OCI-LY1 (cell line): ENCODE results near the gene NOX5.

Experiments used
- H2AFZ ChIP-seq: fragments of 200-600 bp; sonication (generic), shearing (Covaris generic); 2 replicates; pipeline ENCODE4 v1.6.0; 2014; ENCODE audit warnings: antibody characterized with exemption, mild to moderate bottlenecking, low read length
- H3F3A ChIP-seq: fragments of 200-600 bp; sonication (generic), shearing (Covaris generic); 2 replicates; pipeline ENCODE4 v1.6.0; 2014; ENCODE audit warnings: mild to moderate bottlenecking, antibody characterized with exemption, low read length, moderate library complexity; ENCODE audit not compliant: insufficient read depth
- H3K27ac ChIP-seq: fragments of 200-600 bp; sonication (generic); 2 replicates; pipeline ENCODE4 v1.5.1; 2014; ENCODE audit warnings: low read length, mixed run types, mild to moderate bottlenecking, low read depth; ENCODE audit not compliant: poor library complexity, severe bottlenecking
- H3K27me3 ChIP-seq: fragments of 200-600 bp; sonication (generic); 2 replicates; pipeline ENCODE4 v1.6.0; 2014; ENCODE audit warnings: antibody characterized with exemption, mild to moderate bottlenecking, low read length, moderate library complexity; ENCODE audit not compliant: insufficient read depth
- H3K36me3 ChIP-seq: fragments of 200-600 bp; sonication (generic); 2 replicates; pipeline ENCODE4 v1.6.1; 2014; ENCODE audit warnings: mild to moderate bottlenecking, antibody characterized with exemption, low read length, moderate library complexity, mixed read lengths; ENCODE audit not compliant: insufficient read depth
- H3K4me1 ChIP-seq: fragments of 200-600 bp; sonication (generic); 2 replicates; pipeline ENCODE4 v1.5.1; 2014; ENCODE audit warnings: mild to moderate bottlenecking, low read length, moderate library complexity; ENCODE audit not compliant: insufficient read depth, severe bottlenecking
- H3K4me2 ChIP-seq: fragments of 200-600 bp; sonication (generic), shearing (Covaris generic); 2 replicates; pipeline ENCODE4 v1.6.1; 2014; ENCODE audit warnings: low read length
- H3K4me3 ChIP-seq: fragments of 200-600 bp; sonication (generic); 2 replicates; pipeline ENCODE4 v1.5.1; 2014; ENCODE audit warnings: low read length, low read depth, mild to moderate bottlenecking, mixed read lengths; ENCODE audit not compliant: poor library complexity, severe bottlenecking
- H3K79me2 ChIP-seq: fragments of 200-600 bp; shearing (Covaris generic); 2 replicates; pipeline ENCODE4 v1.6.1; 2016; ENCODE audit warnings: mixed run types, low read length, mixed read lengths; ENCODE audit not compliant: insufficient read depth
- H3K9ac ChIP-seq: fragments of 200-600 bp; sonication (generic), shearing (Covaris generic); 2 replicates; pipeline ENCODE4 v1.6.1; 2014; ENCODE audit warnings: mild to moderate bottlenecking, low read length, mixed read lengths
- H3K9me2 ChIP-seq: fragments of 200-600 bp; sonication (generic), shearing (Covaris generic); 2 replicates; pipeline ENCODE4 v1.6.1; 2014; ENCODE audit warnings: low read depth, mild to moderate bottlenecking, low read length, mixed read lengths
- H3K9me3 ChIP-seq: fragments of 200-600 bp; shearing (Covaris generic); 2 replicates; pipeline ENCODE4 v1.6.1; 2014; ENCODE audit warnings: low read length, mixed read lengths
- H4K20me1 ChIP-seq: fragments of 200-600 bp; sonication (generic), shearing (Covaris generic); 2 replicates; pipeline ENCODE4 v1.6.0; 2016; ENCODE audit warnings: mild to moderate bottlenecking, low read length; ENCODE audit not compliant: insufficient read depth
- CTCF ChIP-seq: fragments of 200-600 bp; sonication (generic), shearing (Covaris generic); IDR thresholded peaks from 2 replicates; pipeline ENCODE4 v1.5.1; 2017; ENCODE audit warnings: mild to moderate bottlenecking, antibody characterized with exemption, low read length, moderate library complexity, mixed read lengths
- EZH2 ChIP-seq: fragments of 200-600 bp; sonication (generic), shearing (Covaris generic); IDR thresholded peaks from 2 replicates; pipeline ENCODE4 v1.8.0; 2017; ENCODE audit warnings: borderline replicate concordance, mixed run types, mild to moderate bottlenecking, antibody characterized with exemption, low read length, moderate library complexity, mixed read lengths

The NOX5 gene

GRCh38 chr15:69107025-69107620, 92.6 kb downstream of the NOX5 start:
- Histone ChIP-seq H3K4me2 (no peak overlapping the region), H3K9me2 (no peaks in the 10 kb centered on the region), H2AFZ (no peak overlapping the region), H3K4me3 (no peak overlapping the region), H4K20me1 (no peaks in the 10 kb centered on the region), H3K9ac (no peak overlapping the region), H3K27me3 (0 out of 2 replicates have a peak, but pooled peaks cover 3% of the 10 kb centered on the region), H3K9me3 (no peaks in the 10 kb centered on the region), H3K79me2 (no peaks in the 10 kb centered on the region), H3F3A (no peaks in the 10 kb centered on the region), H3K27ac (no peak overlapping the region), H3K36me3 (no peaks in the 10 kb centered on the region), H3K4me1 (no peaks in the 10 kb centered on the region)
- TF ChIP-seq EZH2 (no peak), CTCF (no peak)
